ENCODE measurements around the gene ULK4.

DNA sequence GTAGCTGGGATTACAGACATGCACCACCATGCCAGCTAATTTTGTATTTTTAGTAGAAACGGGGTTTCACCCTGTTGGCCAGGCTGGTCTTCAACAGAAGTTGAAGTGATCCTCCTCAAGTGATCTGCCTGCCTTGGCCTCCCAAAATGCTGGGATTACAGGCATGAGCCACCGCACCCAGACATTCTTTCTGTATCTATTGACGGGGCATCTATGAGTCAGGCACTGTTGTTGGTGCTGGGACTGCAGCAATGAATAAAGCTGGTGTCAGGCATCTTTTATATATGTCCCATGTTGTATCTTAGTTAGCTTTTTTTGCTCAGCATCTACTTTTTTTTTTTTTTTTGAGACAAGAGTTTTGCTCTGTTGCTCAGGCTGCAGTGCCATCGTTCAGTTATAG, 47.6 kb upstream of the ULK4 start:
- TF ChIP-seq CTCF (IDR thresholded peaks at IDR 0.05; ENCODE audit: borderline replicate concordance, extremely low read depth, low read length, poor library complexity, severe bottlenecking): no peak
- TF ChIP-seq EZH2 (IDR thresholded peaks at IDR 0.05; ENCODE audit: borderline replicate concordance, low read depth, low read length, severe bottlenecking): no peak

All from DND-41 (cell line).